GM12864 (cell line): ENCODE results near the gene SPSB4.
A peak's percentile ranks its signal among the peaks of the same experiment; 100 is the strongest.
"Not testable (repeated sequence)": the region's sequence is repeated elsewhere in the genome, so short reads cannot be mapped to it uniquely, and the experiment has no call there.

Experiments
- DNase-seq: peaks from one replicate; pipeline ENCODE4 v3.0.0-alpha.2; 2011; ENCODE audit warnings: low read depth
- H3K4me3 ChIP-seq: 2 replicates; pipeline ENCODE4 v1.5.1; 2011; ENCODE audit warnings: mild to moderate bottlenecking, low read depth, low read length, control low read depth
- CTCF ChIP-seq: IDR thresholded peaks from 2 replicates; pipeline ENCODE4 v1.5.1; 2011; ENCODE audit warnings: low read depth, mild to moderate bottlenecking, moderate library complexity, low read length, control low read depth, inconsistent platforms; ENCODE audit errors: missing control alignments

SPSB4 gene

DNA sequence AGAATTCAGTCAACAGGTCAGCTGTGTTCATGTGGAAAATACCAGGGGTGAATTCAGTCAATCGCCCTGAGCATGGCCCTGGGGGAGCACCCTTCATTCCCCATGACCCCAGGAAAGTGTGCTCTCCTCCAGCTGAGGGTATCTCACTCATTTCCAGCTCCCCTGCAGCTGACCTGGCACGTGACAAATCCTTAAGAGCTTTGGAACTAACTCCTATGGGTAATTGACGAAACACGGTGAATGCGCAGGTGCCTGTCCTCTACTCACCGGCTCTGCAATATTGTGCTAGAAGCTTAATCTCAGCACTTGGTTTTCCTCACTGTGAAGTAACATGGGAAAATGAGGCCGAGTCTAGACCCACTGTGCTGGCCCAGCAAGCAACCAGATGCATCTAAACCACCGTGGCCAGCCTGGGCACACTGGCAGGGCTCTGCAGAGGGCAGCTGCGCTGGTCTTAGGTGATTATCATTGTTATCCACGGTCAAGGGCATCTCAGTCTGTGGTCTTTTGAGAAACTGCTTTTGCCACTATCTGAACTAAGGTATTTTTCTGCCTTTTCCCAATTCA is 63.1 kb downstream of the SPSB4 start:
- no peak for DNase-seq
- no peak overlapping the region for H3K4me3 ChIP-seq
- TF ChIP-seq CTCF, result no peak

DNA sequence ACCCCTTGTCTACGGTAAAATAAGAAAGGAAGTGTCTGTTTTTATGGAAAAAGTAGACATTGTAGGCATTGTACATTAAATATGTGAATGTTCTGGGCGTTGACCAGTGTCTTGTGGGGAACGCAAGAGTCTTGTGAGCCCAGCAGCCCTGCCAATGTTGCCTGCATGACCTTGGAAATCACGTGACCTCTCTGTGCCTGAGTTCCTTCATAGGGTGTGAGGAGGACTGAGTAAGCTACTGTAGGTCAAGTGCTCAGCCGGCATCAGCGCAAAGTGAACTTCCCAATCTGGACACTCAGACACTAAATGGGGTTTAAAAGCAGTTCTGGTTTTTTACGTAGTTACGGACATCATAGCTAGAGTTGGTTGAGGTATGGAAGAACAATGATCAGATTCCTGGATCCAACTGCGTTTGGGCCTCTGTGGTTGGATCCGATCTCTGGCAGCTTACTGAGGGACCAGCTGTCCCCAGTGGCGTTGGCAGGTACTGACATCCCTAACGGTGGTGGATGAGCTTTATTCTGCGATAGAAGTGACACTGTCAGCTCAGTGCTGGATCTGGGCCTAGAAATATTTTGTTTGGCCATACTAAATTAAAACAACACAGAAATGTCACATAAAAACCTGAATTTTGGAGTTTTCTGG is 63.8 kb downstream of the SPSB4 start:
- peak; percentile 52 for TF ChIP-seq CTCF
- H3K4me3 ChIP-seq, result no peak overlapping the region
- DNase-seq, result no peak

- no peak for TF ChIP-seq CTCF
- no peak for DNase-seq
- no peak overlapping the region for H3K4me3 ChIP-seq
Measured at GRCh38 chr3:141115789-141116541, 64.8 kb downstream of the SPSB4 start.

DNA sequence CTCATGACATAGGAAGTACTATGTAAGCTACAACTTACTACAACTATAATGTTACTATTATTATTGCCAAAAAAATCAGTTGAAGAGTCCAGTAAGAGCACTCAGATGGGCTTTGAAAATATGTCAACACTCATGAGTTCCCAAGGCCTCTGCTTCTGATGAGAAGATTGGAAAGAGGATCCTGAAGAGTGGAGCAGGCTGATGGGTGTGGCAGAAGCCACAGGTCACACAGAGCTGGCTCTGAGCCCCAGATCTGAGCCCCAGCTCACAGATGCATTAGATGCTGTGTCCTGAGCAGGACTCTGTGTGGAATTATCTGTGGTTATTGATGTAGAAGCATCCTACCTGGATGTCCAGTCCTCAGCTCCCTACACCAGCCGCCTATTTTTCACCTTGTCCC is 65.6 kb downstream of the SPSB4 start:
- H3K4me3 ChIP-seq, result no peak overlapping the region
- TF ChIP-seq CTCF, result no peak
- DNase-seq, result no peak

DNA sequence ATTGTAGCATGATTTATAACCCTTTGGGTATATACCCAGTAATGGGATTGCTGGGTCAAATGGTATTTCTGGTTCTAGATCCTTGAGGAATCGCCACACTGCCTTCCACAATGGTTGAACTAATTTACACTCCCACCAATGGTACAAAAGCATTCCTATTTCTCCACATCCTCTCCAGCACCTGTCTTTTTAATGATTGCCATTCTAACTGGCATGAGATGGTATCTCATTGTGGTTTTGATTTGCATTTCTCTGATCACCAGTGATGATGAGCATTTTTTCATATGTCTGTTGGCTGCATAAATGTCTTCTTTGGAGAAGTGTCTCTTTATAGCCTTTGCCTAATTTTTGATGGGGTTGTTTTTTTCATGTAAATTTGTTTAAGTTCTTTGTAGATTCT is 66.8 kb downstream of the SPSB4 start:
- DNase-seq, H3K4me3 ChIP-seq: not testable (repeated sequence)

- no peak for TF ChIP-seq CTCF
- no peak for DNase-seq
- no peak overlapping the region for H3K4me3 ChIP-seq
Measured at GRCh38 chr3:141122455-141123030, 71.4 kb downstream of the SPSB4 start.

GRCh38 chr3:141123677-141124410 is 72.7 kb downstream of the SPSB4 start:
- no peak for DNase-seq
- no peak overlapping the region for H3K4me3 ChIP-seq
- TF ChIP-seq CTCF, result no peak
